ENCODE results near the gene ARID3C. TPM values are rescaled to one million over a fixed set of nuclear protein-coding genes. Genes with fewer than 3 reads are reported as not detected.

Gene ARID3C
- total and polyA plus RNA-seq, 2 donors (not counting 3 experiments of a cell fraction or from before 2014, with no cell fraction given): not detected

- FAIRE-seq: no peak
- Histone ChIP-seq H3K79me2 (ENCODE audit: control insufficient read depth, insufficient read depth, low read length) (no peaks in the 10 kb centered on the region), H3K9ac (replicated peaks; ENCODE audit: extremely low read depth, insufficient read depth, low read length) (no peak overlapping the region), H4K20me1 (replicated peaks; ENCODE audit: control insufficient read depth, extremely low read depth, insufficient read depth, low read length) (no peaks in the 10 kb centered on the region), H3K4me3 (replicated peaks in 1 of 3; ENCODE audit: insufficient read depth in 1 of 3, low read depth in 1 of 3, low read length in 3 of 3) (no peak overlapping the region), H3K36me3 (ENCODE audit: control insufficient read depth in 2 of 2, extremely low read depth in 1 of 2, insufficient read depth in 2 of 2, low read length in 2 of 2) (no peaks in the 10 kb centered on the region), H3K27me3 (ENCODE audit: control insufficient read depth in 2 of 2, insufficient read depth in 2 of 2, low read length in 2 of 2) (peaks cover 72 to 83% of the 10 kb centered on the region in 2 experiments), H3K4me1 (ENCODE audit: control insufficient read depth, extremely low read depth, insufficient read depth, low read length) (no peaks in the 10 kb centered on the region), H3K9me3 (replicated peaks; ENCODE audit: control insufficient read depth, insufficient read depth, low read length) (no peaks in the 10 kb centered on the region), H3K27ac (ENCODE audit: insufficient read depth, low read depth, low read length) (no peak overlapping the region), H2AFZ (ENCODE audit: low read depth, low read length) (no peak overlapping the region), H3K4me2 (ENCODE audit: insufficient read depth, low read length) (no peak overlapping the region), H3K9me1 (replicated peaks; ENCODE audit: control insufficient read depth, extremely low read depth, insufficient read depth, low read length) (no peaks in the 10 kb centered on the region)
- ChIA-PET CTCF (interaction anchor here (1.0 to 5.1 kb wide), 24 partner anchors 11 to 259 kb away, joined by 3 to 326 read pairs (median 12); partner anchors contain the start of gene FAM219A), POLR2A (no interaction called here)
- intact Hi-C loops (cut with micrococcal nuclease) (loop anchor here (1.0 to 2.0 kb wide), 2 partner anchors 42 to 186 kb away; no protein-coding TSS in a partner anchor), dilution Hi-C loops (cut with MboI; ENCODE audit: extremely low pct_ligation_motif_present, low sequenced_read_pairs) (no loop called here)
- TF ChIP-seq EZH2 (IDR thresholded peaks at IDR 0.05; ENCODE audit: borderline replicate concordance, low read depth, low read length, severe bottlenecking) (peak; percentile 53), MAX (IDR thresholded peaks at IDR 0.05; ENCODE audit: insufficient read depth, insufficient read length) (no peak)
- no TSS peak for BruUV-seq (replicated peaks)
- peak; percentile 19 for DNase-seq (ENCODE audit: low read depth, low spot score)
These were observed 38.3 kb downstream of the ARID3C start for GRCh38 chr9:34590381-34591247.

GRCh38 chr9:34589636-34590380, 39.1 kb downstream of the ARID3C start, which contains the start of gene CNTFR:
Gene CNTFR (minus strand): TSS chr9:34589724. CDS start chr9:34568981, 20,743 bp downstream.
- BruUV-seq (replicated peaks): no TSS peak
- Histone ChIP-seq H3K36me3 (ENCODE audit: control insufficient read depth in 2 of 2, extremely low read depth in 1 of 2, insufficient read depth in 2 of 2, low read length in 2 of 2) (no peaks in the 10 kb centered on the region), H4K20me1 (replicated peaks; ENCODE audit: control insufficient read depth, extremely low read depth, insufficient read depth, low read length) (no peaks in the 10 kb centered on the region), H3K9me1 (replicated peaks; ENCODE audit: control insufficient read depth, extremely low read depth, insufficient read depth, low read length) (no peaks in the 10 kb centered on the region), H3K4me1 (ENCODE audit: control insufficient read depth, extremely low read depth, insufficient read depth, low read length) (no peaks in the 10 kb centered on the region), H3K4me3 (replicated peaks in 1 of 3; ENCODE audit: insufficient read depth in 1 of 3, low read depth in 1 of 3, low read length in 3 of 3) (no peak within 1 kb of the TSS), H3K9me3 (replicated peaks; ENCODE audit: control insufficient read depth, insufficient read depth, low read length) (no peaks in the 10 kb centered on the region), H3K27ac (ENCODE audit: insufficient read depth, low read depth, low read length) (no peak within 1 kb of the TSS), H2AFZ (ENCODE audit: low read depth, low read length) (no peak within 1 kb of the TSS), H3K27me3 (ENCODE audit: control insufficient read depth in 2 of 2, insufficient read depth in 2 of 2, low read length in 2 of 2) (peaks cover 80 to 91% of the 10 kb centered on the region in 2 experiments), H3K9ac (replicated peaks; ENCODE audit: extremely low read depth, insufficient read depth, low read length) (no peak within 1 kb of the TSS), H3K79me2 (ENCODE audit: control insufficient read depth, insufficient read depth, low read length) (no peaks in the 10 kb centered on the region), H3K4me2 (ENCODE audit: insufficient read depth, low read length) (no peak within 1 kb of the TSS)
- dilution Hi-C loops (cut with MboI; ENCODE audit: extremely low pct_ligation_motif_present, low sequenced_read_pairs) (no loop called here), intact Hi-C loops (cut with micrococcal nuclease) (loop anchor here (2.0 kb wide), 1 partner anchor 185 kb away; no protein-coding TSS in a partner anchor)
- POLR2A ChIA-PET: no interaction called here
- CTCF ChIA-PET: no interaction called here
- TF ChIP-seq EZH2 (IDR thresholded peaks at IDR 0.05; ENCODE audit: borderline replicate concordance, low read depth, low read length, severe bottlenecking) (peak; percentile 86), GATA2 (IDR thresholded peaks at IDR 0.05; ENCODE audit: insufficient read depth, insufficient read length, low read depth, low read length) (no peak)
- DNase-seq (ENCODE audit: low read depth, low spot score): no peak
- FAIRE-seq: no peak

All from endothelial cell of umbilical vein (primary cell).